Measurements from ENCODE around the gene MAD2L1BP.

- no peak for TF ChIP-seq CTCF (IDR thresholded peaks at IDR 0.05)
- TF ChIP-seq POLR2A (IDR thresholded peaks at IDR 0.05): no peak
- TF ChIP-seq POLR2AphosphoS5 (IDR thresholded peaks at IDR 0.05): no peak
- TF ChIP-seq EP300 (IDR thresholded peaks at IDR 0.05): no peak
These were observed 4.6 kb downstream of the MAD2L1BP start for GRCh38 chr6:43639984-43640800.

Measured in gastroesophageal sphincter (tissue), 3 donors.